H1 (cell line): ENCODE data around the gene RRP1B. TPM values are rescaled to one million over a fixed set of nuclear protein-coding genes. Genes with fewer than 3 reads are reported as not detected.

Source experiments
- CTCF ChIA-PET: fragments of 300-600 bp; sonication (Branson Sonifier 250); formaldehyde crosslinking; loops from one replicate; lab custom pipeline; 2021; ENCODE audit not compliant: partially characterized antibody; lab: Charles Lee
- POLR2A ChIA-PET: fragments of 300-600 bp; sonication (Branson Sonifier 250); formaldehyde crosslinking; loops from one replicate; lab custom pipeline; 2021; ENCODE audit warnings: inconsistent platforms; ENCODE audit not compliant: partially characterized antibody; lab: Charles Lee
- DNase-seq, 2 experiments: peaks; one replicate each; pipeline versions ENCODE4 v3.0.0 to v3.0.0-alpha.2; 2010 to 2022; ENCODE audit warnings: low spot score in 2 of 2, low read depth in 1 of 2, mixed read lengths in 1 of 2
- FAIRE-seq: peaks from 2 replicates; lab custom pipeline; 2011; peaks lifted over from hg19 to GRCh38; lab: Jason Lieb, UNC
- H2AFZ ChIP-seq: 2 replicates; pipeline ENCODE4 v1.8.1; 2012; ENCODE audit warnings: low read length, inconsistent platforms
- H2AK5ac ChIP-seq: 2 replicates; pipeline ENCODE4 v1.6.1; 2013; ENCODE audit warnings: low read depth, low read length
- H2BK120ac ChIP-seq: replicated peaks from 2 replicates; pipeline ENCODE3; 2013; ENCODE audit warnings: low read depth, low read length, inconsistent platforms
- H2BK12ac ChIP-seq: 2 replicates; pipeline ENCODE4 v1.6.1; 2013; ENCODE audit warnings: low read depth, low read length
- H2BK15ac ChIP-seq: 2 replicates; pipeline ENCODE4 v1.6.1; 2013; ENCODE audit warnings: low read length
- H2BK20ac ChIP-seq: 2 replicates; pipeline ENCODE4 v1.6.1; 2013; ENCODE audit warnings: low read length
- H2BK5ac ChIP-seq: 2 replicates; pipeline ENCODE4 v1.6.1; 2013; ENCODE audit warnings: low read depth, low read length
- H3K14ac ChIP-seq: 2 replicates; pipeline ENCODE4 v1.6.1; 2013; ENCODE audit warnings: inconsistent platforms; ENCODE audit not compliant: insufficient read length
- H3K18ac ChIP-seq: 2 replicates; pipeline ENCODE4 v1.6.1; 2013; ENCODE audit warnings: low read length; ENCODE audit errors: extremely low read depth
- H3K23ac ChIP-seq: 2 replicates; pipeline ENCODE4 v1.6.1; 2013; ENCODE audit warnings: inconsistent platforms; ENCODE audit not compliant: insufficient read length
- H3K23me2 ChIP-seq: 2 replicates; pipeline ENCODE4 v1.6.1; 2013; ENCODE audit warnings: low read depth, low read length
- H3K27ac ChIP-seq: 2 replicates; pipeline ENCODE4 v1.6.1; 2011; ENCODE audit warnings: low read depth, low read length, inconsistent platforms
- H3K27me3 ChIP-seq, 4 experiments: replicated peaks in 1 of 4; 1 replicate in 1 of 4; 2 replicates in 3 of 4; pipeline versions ENCODE4 v1.6.1 to v1.8.1; 2011 to 2013; ENCODE audit warnings: low read length in 3 of 4, mild to moderate bottlenecking in 3 of 4, inconsistent platforms in 2 of 4, mixed read lengths in 2 of 4, moderate library complexity in 1 of 4; ENCODE audit not compliant: control insufficient read depth in 3 of 4, insufficient read depth in 3 of 4; ENCODE audit errors: extremely low read depth in 1 of 4
- H3K36me3 ChIP-seq, 4 experiments: 2 replicates each; pipeline versions ENCODE4 v1.6.1 to v1.8.1; 2011 to 2013; ENCODE audit warnings: mild to moderate bottlenecking in 4 of 4, low read length in 3 of 4, moderate library complexity in 2 of 4, control low read depth in 1 of 4, inconsistent platforms in 1 of 4; ENCODE audit not compliant: insufficient read depth in 4 of 4, control insufficient read depth in 2 of 4
- H3K4ac ChIP-seq: replicated peaks from 2 replicates; pipeline ENCODE3; 2013; ENCODE audit warnings: low read length, low read depth, mixed read lengths, inconsistent platforms; ENCODE audit not compliant: insufficient read length
- H3K4me1 ChIP-seq, 4 experiments: replicated peaks in 1 of 4; 1 replicate in 1 of 4; 2 replicates in 3 of 4; pipeline versions ENCODE4 v1.6.1 to v1.8.1; 2011 to 2013; ENCODE audit warnings: low read length in 3 of 4, inconsistent platforms in 2 of 4, mixed read lengths in 1 of 4; ENCODE audit not compliant: insufficient read depth in 4 of 4, control insufficient read depth in 3 of 4
- H3K4me2 ChIP-seq, 2 experiments: 2 replicates each; pipeline versions ENCODE4 v1.6.1 to v1.8.1; 2011 to 2013; ENCODE audit warnings: low read depth in 2 of 2, low read length in 2 of 2, control low read depth in 1 of 2, inconsistent platforms in 1 of 2, mild to moderate bottlenecking in 1 of 2; ENCODE audit not compliant: insufficient read depth in 1 of 2
- H3K4me3 ChIP-seq, 4 experiments: fragments of 200-600, 300-600 bp in 1 of 4; sonication (generic), shearing (Covaris generic), sonication (Bioruptor Twin) in 1 of 4; 2 replicates each; pipeline versions ENCODE4 v1.5.1 to v1.8.1; 2011 to 2016; ENCODE audit warnings: low read length in 4 of 4, low read depth in 3 of 4, control low read depth in 2 of 4, inconsistent platforms in 2 of 4, mild to moderate bottlenecking in 2 of 4, mixed read lengths in 1 of 4, moderate library complexity in 1 of 4; ENCODE audit not compliant: insufficient read depth in 2 of 4; ENCODE audit errors: extremely low read depth in 1 of 4
- H3K56ac ChIP-seq: replicated peaks from 2 replicates; pipeline ENCODE3; 2013; ENCODE audit warnings: low read depth, mild to moderate bottlenecking, mixed read lengths, low read length, inconsistent platforms; ENCODE audit not compliant: insufficient read length
- H3K79me1 ChIP-seq: 2 replicates; pipeline ENCODE4 v1.6.1; 2013; ENCODE audit warnings: low read depth, low read length, control low read depth
- H3K79me2 ChIP-seq, 2 experiments: 2 replicates each; pipeline versions ENCODE4 v1.6.1 to v1.8.1; 2012 to 2013; ENCODE audit warnings: low read length in 2 of 2, mild to moderate bottlenecking in 2 of 2, inconsistent platforms in 1 of 2; ENCODE audit not compliant: insufficient read depth in 2 of 2, control insufficient read depth in 1 of 2
- H3K9ac ChIP-seq, 4 experiments: replicated peaks in 1 of 4; 1 replicate in 1 of 4; 2 replicates in 3 of 4; pipeline versions ENCODE4 v1.6.1 to v1.8.1; 2011 to 2013; ENCODE audit warnings: low read depth in 3 of 4, low read length in 3 of 4, control low read depth in 2 of 4, mild to moderate bottlenecking in 2 of 4, moderate library complexity in 2 of 4, inconsistent platforms in 1 of 4; ENCODE audit errors: extremely low read depth in 1 of 4
- H3K9me3 ChIP-seq, 2 experiments: 2 replicates each; pipeline versions ENCODE4 v1.6.1 to v1.8.1; 2012 to 2013; ENCODE audit warnings: mild to moderate bottlenecking in 2 of 2, moderate library complexity in 2 of 2, control low read depth in 1 of 2, inconsistent platforms in 1 of 2, low read depth in 1 of 2, low read length in 1 of 2, mixed read lengths in 1 of 2; ENCODE audit not compliant: insufficient read depth in 2 of 2
- H4K20me1 ChIP-seq, 2 experiments: replicated peaks in 1 of 2; 2 replicates each; pipeline versions ENCODE3 to v1.8.1; 2011 to 2013; ENCODE audit warnings: inconsistent platforms in 2 of 2, low read length in 2 of 2, mild to moderate bottlenecking in 1 of 2; ENCODE audit not compliant: insufficient read depth in 2 of 2, control insufficient read depth in 1 of 2
- H4K5ac ChIP-seq: 2 replicates; pipeline ENCODE4 v1.6.1; 2013; ENCODE audit warnings: low read length, low read depth, mixed read lengths, inconsistent platforms; ENCODE audit not compliant: insufficient read length
- H4K8ac ChIP-seq: 2 replicates; pipeline ENCODE4 v1.8.0; 2013; ENCODE audit warnings: mild to moderate bottlenecking, moderate library complexity, low read length, inconsistent platforms; ENCODE audit not compliant: insufficient read depth; ENCODE audit errors: extremely low read depth
- H4K91ac ChIP-seq: replicated peaks from 2 replicates; pipeline ENCODE3; 2013; ENCODE audit warnings: low read length, mixed read lengths, inconsistent platforms; ENCODE audit not compliant: insufficient read length
- ASH2L ChIP-seq: fragments of 200-600, 300-600 bp; sonication (generic); IDR thresholded peaks from one replicate; pipeline ENCODE4 v1.7.1; 2017; ENCODE audit warnings: low read length
- BCL11A ChIP-seq, 2 experiments: IDR thresholded peaks; one replicate each; pipeline ENCODE4 v1.6.1; 2011; ENCODE audit warnings: low read depth in 2 of 2, low read length in 2 of 2, mild to moderate bottlenecking in 2 of 2
- HDAC2 ChIP-seq, 2 experiments: fragments of 300-600 bp in 1 of 2; sonication (generic) in 1 of 2; IDR thresholded peaks; 2 replicates each; pipeline ENCODE4 v1.6.1; 2011 to 2012; ENCODE audit warnings: low read depth in 2 of 2, low read length in 2 of 2, mild to moderate bottlenecking in 2 of 2, moderate library complexity in 2 of 2, borderline replicate concordance in 1 of 2, inconsistent platforms in 1 of 2
- KDM5A ChIP-seq: fragments of 200-600 bp; IDR thresholded peaks from 2 replicates; pipeline ENCODE4 v1.7.1; 2012; ENCODE audit warnings: mild to moderate bottlenecking, low read length, inconsistent platforms, mixed read lengths
- POLR2AphosphoS5 ChIP-seq: IDR thresholded peaks from 2 replicates; pipeline ENCODE4 v1.6.1; 2011; ENCODE audit warnings: low read depth, low read length
- SP4 ChIP-seq: IDR thresholded peaks from 2 replicates; pipeline ENCODE4 v1.6.1; 2012; ENCODE audit warnings: low read length, inconsistent platforms
- TAF1 ChIP-seq: IDR thresholded peaks from 2 replicates; pipeline ENCODE4 v1.6.1; 2011; ENCODE audit warnings: mild to moderate bottlenecking, low read depth, low read length
- TEAD4 ChIP-seq: IDR thresholded peaks from 2 replicates; pipeline ENCODE4 v1.6.1; 2012; ENCODE audit warnings: low read depth, low read length, inconsistent platforms, mixed read lengths
- WGBS, 2 experiments: shearing (Covaris generic) in 1 of 2; methylation state at CpG; one replicate each; pipeline versions ENCODE4 v1.1.6 to v1.1.7; 2013 to 2015; ENCODE audit warnings: low lambda C conversion rate in 2 of 2, mixed read lengths in 2 of 2, inconsistent platforms in 1 of 2, low coverage in 1 of 2, missing lambda C conversion rate in 1 of 2; ENCODE audit not compliant: insufficient replicate concordance in 2 of 2, insufficient coverage in 1 of 2, insufficient read length in 1 of 2; ENCODE audit errors: extremely low coverage in 1 of 2, missing lambda C conversion rate in 1 of 2; 5-methylcytosine and 5-hydroxymethylcytosine counted together
- polyA plus RNA-seq, 7 experiments: library from polyadenylated mRNA; depleted of rRNA in 3 of 7; stranded (reverse) in 5 of 7; unstranded in 2 of 7; fragments of >200 nt in 5 of 7; fragments of 200-250 nt in 2 of 7; gene quantifications; 1 replicate in 5 of 7; 2 replicates in 1 of 7; 4 replicates in 1 of 7; pipeline versions ENCODE4 v1.2.1 to v1.2.3, GENCODE V29; 2011 to 2013; ENCODE audit warnings: missing spikeins in 2 of 7, mixed read lengths in 2 of 7
- total RNA-seq: library from RNA; stranded (reverse); fragmentation: NEBNext Ultra II Directional; extraction: Animal tissue kit (Norgen Biotek cat#: 25700); gene quantifications from 2 replicates; pipeline ENCODE4 v1.2.1, GENCODE V29; 2021

RRP1B gene
- total and polyA plus RNA-seq, 2 of the 8 experiments (the other 6 are each of a cell fraction or from before 2014, with no cell fraction given) = 25.8 to 97.3 TPM

GRCh38 chr21:43728467-43729390 is 69.4 kb downstream of the RRP1B start:
- Histone ChIP-seq H3K4me2 (peak overlapping the region; percentile 71 to 90), H4K8ac (peak overlapping the region; percentile 96), H3K79me1 (peaks cover 11% of the 10 kb centered on the region; the same call in 1 of the 2 replicates), H4K91ac (peak overlapping the region; percentile 96), H2BK15ac (peak overlapping the region; percentile 33; the same call in 1 of the 2 replicates), H2AK5ac (no peak overlapping the region; the same call in 1 of the 2 replicates), H2BK120ac (no peak overlapping the region), H4K20me1 (peaks cover 1 to 9% of the 10 kb centered on the region in 2 experiments), H2BK5ac (peak overlapping the region; percentile 97), H3K36me3 (no peaks in the 10 kb centered on the region), H3K4me1 (peaks cover 0 to 21% (median 11%) of the 10 kb centered on the region in 4 experiments; a peak in 6 of 7 replicates), H3K79me2 (peaks cover 0 to 53% of the 10 kb centered on the region in 2 experiments; a peak in 3 of 4 replicates), H3K27ac (peak overlapping the region; percentile 83; the same call in 1 of the 2 replicates), H3K9ac (peak overlapping the region in 3 of 4 experiments; percentile 54 to 75 (median 74); a peak in 6 of 7 replicates), H2BK12ac (peak overlapping the region; percentile 32; the same call in 1 of the 2 replicates), H3K23me2 (peaks cover 9% of the 10 kb centered on the region; the same call in 1 of the 2 replicates), H3K4ac (peak overlapping the region; percentile 92), H2AFZ (0 out of 2 replicates have a peak overlapping the region, but pooled peaks have one; percentile 30), H3K23ac (no peak overlapping the region), H3K4me3 (peak overlapping the region; percentile 39 to 83 (median 71)), H3K27me3 (no peaks in the 10 kb centered on the region), H3K14ac (no peak overlapping the region), H2BK20ac (no peak overlapping the region), H4K5ac (peak overlapping the region; percentile 71), H3K56ac (peak overlapping the region; percentile 49), H3K18ac (peak overlapping the region; percentile 97), H3K9me3 (no peaks in the 10 kb centered on the region)
- DNase-seq (peak; percentile 54 to 87), FAIRE-seq (no peak)
- POLR2A ChIA-PET = interaction anchor here (0.6 to 6.8 kb wide), 18 partner anchors 8 to 850 kb away, joined by 3 to 41 read pairs (median 5); partner anchors contain the start of genes HSF2BP, PDXK and RRP1B
- CTCF ChIA-PET = interaction anchor here (0.6 to 3.7 kb wide), 28 partner anchors 8 to 411 kb away, joined by 3 to 13 read pairs (median 6); partner anchors contain the start of gene RRP1
- 8% methylated on average over 44 of the region's 59 CpGs; no CpG with 5 or more reads in 1 of the 2 experiments for WGBS, 2 experiments
- 0 out of 2 replicates have a peak, but pooled peaks have one; percentile 39 for TF ChIP-seq SP4
- peak; percentile 85 for TF ChIP-seq POLR2AphosphoS5
- peak; percentile 73 for TF ChIP-seq ASH2L
- 0 out of 2 replicates have a peak, but pooled peaks have one; percentile 75 for TF ChIP-seq TAF1
- TF ChIP-seq TEAD4 = peak; percentile 46; the same call in 1 of the 2 replicates
- TF ChIP-seq HDAC2 (IDR thresholded peaks at IDR 0.05; ENCODE audit: borderline replicate concordance in 1 of 2, low read depth in 2 of 2, low read length in 2 of 2) = 0 out of 4 replicates have a peak, but pooled peaks of 1 of the 2 experiments have one; percentile 64
- TF ChIP-seq KDM5A = peak; percentile 70; the same call in 1 of the 2 replicates
- TF ChIP-seq BCL11A (IDR thresholded peaks at IDR 0.05; ENCODE audit: low read depth in 2 of 2, low read length in 2 of 2) = no peak
